Measurements from ENCODE around the gene ATP9B.

ATP9B gene

GRCh38 chr18:79424008-79424565 is 354.9 kb downstream of the ATP9B start:
- TF ChIP-seq ZNF274 (IDR thresholded peaks at IDR 0.05; ENCODE audit: low read depth, low read length) (no peak), SUZ12 (IDR thresholded peaks at IDR 0.05; ENCODE audit: extremely low read depth, insufficient read depth, insufficient read length) (no peak), YY1 (IDR thresholded peaks at IDR 0.05; ENCODE audit: insufficient read depth, insufficient read length) (no peak)
- H3K4me3 ChIP-seq (ENCODE audit: insufficient read length, low read depth) = no peak overlapping the region
- no peaks in the 10 kb centered on the region for H3K9me3 ChIP-seq (ENCODE audit: insufficient read depth, low read length)
- no peaks in the 10 kb centered on the region for H3K27me3 ChIP-seq (ENCODE audit: insufficient read depth, insufficient read length)
- H3K4me1 ChIP-seq (ENCODE audit: insufficient read depth, insufficient read length) = peaks cover 13% of the 10 kb centered on the region
- peaks cover 30% of the 10 kb centered on the region for H3K36me3 ChIP-seq (ENCODE audit: insufficient read depth, insufficient read length, low read length)
- H3K9ac ChIP-seq (ENCODE audit: insufficient read length, low read depth) = peak overlapping the region; percentile 21
- DNase-seq (ENCODE audit: low read depth, low spot score) = no peak

DNA sequence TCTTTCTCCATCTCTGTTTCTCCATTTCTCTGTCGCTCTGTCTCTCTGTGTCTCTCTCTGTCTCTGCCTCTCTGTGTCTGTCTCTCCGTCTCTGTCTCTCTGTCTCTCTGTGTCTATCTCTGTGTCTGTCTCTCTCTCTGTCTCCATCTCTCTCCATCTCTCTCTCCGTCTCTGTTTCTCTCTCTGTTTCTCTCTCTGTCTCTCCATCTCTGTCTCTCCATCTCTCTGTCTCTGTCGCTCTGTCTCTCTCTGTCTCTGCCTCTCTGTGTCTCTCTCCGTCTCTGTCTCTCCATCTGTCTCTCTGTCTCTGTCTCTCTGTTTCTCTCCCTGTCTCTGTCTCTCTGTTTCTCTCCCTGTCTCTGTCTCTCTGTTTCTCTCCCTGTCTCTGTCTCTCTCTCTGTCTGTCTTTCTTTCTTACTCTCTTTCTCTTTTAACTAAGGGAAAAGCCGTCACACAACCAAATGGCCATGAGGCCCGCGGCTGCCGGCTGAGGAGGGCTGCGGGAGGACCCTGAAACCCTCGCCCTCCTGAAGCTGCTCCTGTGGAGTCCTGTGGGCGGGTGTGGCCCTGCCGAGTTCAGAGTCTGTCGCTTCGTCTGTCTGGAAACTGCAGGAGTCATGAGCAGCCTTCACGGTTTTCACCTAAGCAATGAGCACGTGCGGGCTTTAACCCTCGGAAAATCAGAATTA is 355.8 kb downstream of the ATP9B start:
- DNase-seq (ENCODE audit: low read depth, low spot score) = no peak
- Histone ChIP-seq H3K9ac (ENCODE audit: insufficient read length, low read depth) (no peak overlapping the region), H3K9me3 (ENCODE audit: insufficient read depth, low read length) (no peaks in the 10 kb centered on the region), H3K36me3 (ENCODE audit: insufficient read depth, insufficient read length, low read length) (peaks cover 29% of the 10 kb centered on the region), H3K4me3 (ENCODE audit: insufficient read length, low read depth) (no peak overlapping the region), H3K4me1 (ENCODE audit: insufficient read depth, insufficient read length) (peaks cover 13% of the 10 kb centered on the region), H3K27me3 (ENCODE audit: insufficient read depth, insufficient read length) (no peaks in the 10 kb centered on the region)
- TF ChIP-seq ZNF274 (IDR thresholded peaks at IDR 0.05; ENCODE audit: low read depth, low read length) (no peak), YY1 (IDR thresholded peaks at IDR 0.05; ENCODE audit: insufficient read depth, insufficient read length) (no peak), SUZ12 (IDR thresholded peaks at IDR 0.05; ENCODE audit: extremely low read depth, insufficient read depth, insufficient read length) (no peak)

DNA sequence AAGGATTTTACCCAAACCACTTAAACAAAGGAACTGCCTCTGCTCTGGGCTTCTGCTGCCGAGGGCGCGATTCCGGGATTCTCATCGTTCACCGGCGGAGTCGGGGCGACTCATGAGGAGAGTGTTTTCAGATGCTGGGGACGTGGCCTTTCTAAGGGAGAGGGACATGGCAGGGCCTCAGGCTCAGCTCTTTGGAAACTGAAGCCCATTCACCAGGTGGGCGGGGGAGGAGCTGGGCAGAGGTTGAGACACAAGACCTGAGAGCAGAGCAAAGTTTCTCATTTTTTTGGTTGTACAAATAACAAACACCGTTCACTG is 356.3 kb downstream of the ATP9B start:
- no peak for DNase-seq (ENCODE audit: low read depth, low spot score)
- Histone ChIP-seq H3K4me1 (ENCODE audit: insufficient read depth, insufficient read length) (peaks cover 13% of the 10 kb centered on the region), H3K36me3 (ENCODE audit: insufficient read depth, insufficient read length, low read length) (peaks cover 24% of the 10 kb centered on the region), H3K9ac (ENCODE audit: insufficient read length, low read depth) (no peak overlapping the region), H3K9me3 (ENCODE audit: insufficient read depth, low read length) (no peaks in the 10 kb centered on the region), H3K27me3 (ENCODE audit: insufficient read depth, insufficient read length) (no peaks in the 10 kb centered on the region), H3K4me3 (ENCODE audit: insufficient read length, low read depth) (no peak overlapping the region)
- TF ChIP-seq ZNF274 (IDR thresholded peaks at IDR 0.05; ENCODE audit: low read depth, low read length) (no peak), SUZ12 (IDR thresholded peaks at IDR 0.05; ENCODE audit: extremely low read depth, insufficient read depth, insufficient read length) (no peak), YY1 (IDR thresholded peaks at IDR 0.05; ENCODE audit: insufficient read depth, insufficient read length) (no peak)

GRCh38 chr18:79426376-79427300 is 357.4 kb downstream of the ATP9B start:
- TF ChIP-seq ZNF274 (IDR thresholded peaks at IDR 0.05; ENCODE audit: low read depth, low read length) = no peak
- no peak for TF ChIP-seq YY1 (IDR thresholded peaks at IDR 0.05; ENCODE audit: insufficient read depth, insufficient read length)
- TF ChIP-seq SUZ12 (IDR thresholded peaks at IDR 0.05; ENCODE audit: extremely low read depth, insufficient read depth, insufficient read length) = no peak
- H3K36me3 ChIP-seq (ENCODE audit: insufficient read depth, insufficient read length, low read length) = peaks cover 12% of the 10 kb centered on the region
- H3K9ac ChIP-seq (ENCODE audit: insufficient read length, low read depth) = peak overlapping the region; percentile 56
- DNase-seq (ENCODE audit: low read depth, low spot score) = no peak
- H3K27me3 ChIP-seq (ENCODE audit: insufficient read depth, insufficient read length) = no peaks in the 10 kb centered on the region
- no peaks in the 10 kb centered on the region for H3K9me3 ChIP-seq (ENCODE audit: insufficient read depth, low read length)
- peaks cover 13% of the 10 kb centered on the region for H3K4me1 ChIP-seq (ENCODE audit: insufficient read depth, insufficient read length)
- H3K4me3 ChIP-seq (ENCODE audit: insufficient read length, low read depth) = no peak overlapping the region

DNA sequence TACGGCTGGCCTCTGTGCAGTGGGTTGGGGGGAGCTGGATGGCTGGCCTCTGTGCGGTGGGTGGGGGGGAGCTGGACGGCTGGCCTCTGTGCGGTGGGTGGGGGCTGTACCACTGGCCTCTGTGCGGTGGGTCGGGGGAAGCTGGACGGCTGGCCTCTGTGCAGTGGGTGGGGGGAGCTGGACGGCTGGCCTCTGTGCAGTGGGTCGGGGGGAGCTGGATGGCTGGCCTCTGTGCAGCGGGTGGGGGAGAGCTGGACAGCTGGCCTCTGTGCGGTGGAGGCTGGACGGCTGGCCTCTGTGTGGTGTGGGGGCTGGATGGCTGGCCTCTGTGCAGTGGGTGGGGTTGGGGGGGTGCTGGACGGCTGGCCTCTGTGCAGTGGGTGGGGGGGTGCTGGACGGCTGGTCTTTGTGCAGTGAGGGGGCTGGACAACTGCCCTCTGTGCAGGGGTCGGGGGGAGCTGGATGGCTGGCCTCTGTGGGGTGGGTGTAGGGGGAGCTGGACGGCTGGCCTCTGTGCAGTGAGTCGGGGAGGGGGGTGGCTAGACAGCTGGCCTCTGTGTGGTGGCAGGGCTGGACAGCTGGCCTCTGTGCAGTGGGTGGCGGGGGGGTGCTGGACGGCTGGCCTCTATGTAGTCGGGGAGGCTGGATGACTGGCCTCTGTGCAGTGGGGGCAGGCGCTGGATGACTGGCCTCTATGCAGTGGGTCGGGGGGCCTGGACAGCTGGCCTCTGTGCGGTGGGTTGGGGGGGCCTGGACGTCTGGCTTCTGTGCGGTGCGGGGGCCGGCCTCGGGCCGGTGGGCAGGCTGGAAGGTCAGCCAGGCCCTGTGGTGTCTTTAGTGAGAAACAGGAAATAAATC is 358.4 kb downstream of the ATP9B start:
- H3K4me1 ChIP-seq (ENCODE audit: insufficient read depth, insufficient read length) = peaks cover 8% of the 10 kb centered on the region
- TF ChIP-seq ZNF274 (IDR thresholded peaks at IDR 0.05; ENCODE audit: low read depth, low read length) (no peak), SUZ12 (IDR thresholded peaks at IDR 0.05; ENCODE audit: extremely low read depth, insufficient read depth, insufficient read length) (no peak), YY1 (IDR thresholded peaks at IDR 0.05; ENCODE audit: insufficient read depth, insufficient read length) (no peak)
- no peak for DNase-seq (ENCODE audit: low read depth, low spot score)
- H3K9me3 ChIP-seq (ENCODE audit: insufficient read depth, low read length) = no peaks in the 10 kb centered on the region
- no peak overlapping the region for H3K9ac ChIP-seq (ENCODE audit: insufficient read length, low read depth)
- no peak overlapping the region for H3K4me3 ChIP-seq (ENCODE audit: insufficient read length, low read depth)
- no peaks in the 10 kb centered on the region for H3K27me3 ChIP-seq (ENCODE audit: insufficient read depth, insufficient read length)
- H3K36me3 ChIP-seq (ENCODE audit: insufficient read depth, insufficient read length, low read length) = peaks cover 7% of the 10 kb centered on the region
